Stimulated activated CD8-positive, alpha-beta memory T cell treated with anti-CD3 and anti-CD28 coated beads, Interleukin-12 subunit alpha, Interleukin-12 subunit beta, amount 100 ng/mL, for 1 hour (primary cell): ENCODE measurements around the gene ARHGAP25.

Experiments
- DNase-seq: peaks from one replicate; pipeline ENCODE4 v3.0.0-alpha.2; 2020; ENCODE audit warnings: low read depth

The ARHGAP25 gene

GRCh38 chr2:68861330-68861729, 126.7 kb downstream of the ARHGAP25 start:
- DNase-seq = no peak

- DNase-seq = no peak
Measured at GRCh38 chr2:68862889-68863288, 128.3 kb downstream of the ARHGAP25 start.

GRCh38 chr2:68863996-68864395, 129.4 kb downstream of the ARHGAP25 start:
- DNase-seq = no peak

- DNase-seq = no peak
Measured at GRCh38 chr2:68865108-68865507, 130.5 kb downstream of the ARHGAP25 start.

- no peak for DNase-seq
Measured at GRCh38 chr2:68870215-68870614, 135.6 kb downstream of the ARHGAP25 start.

GRCh38 chr2:68871159-68871764, 136.7 kb downstream of the ARHGAP25 start, which contains the start of gene BMP10:
Gene BMP10, minus strand, starts transcription at chr2:68871397. Its CDS starts 39 bp downstream, at chr2:68871358.
- DNase-seq = no peak
